Esophagus mucosa (tissue), 1 donor: ENCODE data around the gene TMEM144. TPM values are rescaled to one million over a fixed set of nuclear protein-coding genes. Genes with fewer than 3 reads are reported as not detected.

Experiments used
- ATAC-seq: fragments of 200-7000 bp; cut with Tn5 transposase; one replicate; pipeline ENCODE4 v1.9.1; 2020
- total RNA-seq: library from RNA; stranded (reverse); gene quantifications from one replicate; pipeline ENCODE4 v1.2.4, GENCODE V29; 2023
- donor health status: DM: yes; HTN: yes; CAD: no.

TMEM144 gene
- total RNA-seq, 1 donor from 2014 or later = 8.1 TPM

GRCh38 chr4:158300012-158300411, 89.7 kb downstream of the TMEM144 start:
- ATAC-seq = no peak

- ATAC-seq = no peak
These were observed 92.0 kb downstream of the TMEM144 start for GRCh38 chr4:158302076-158302866.

- no peak for ATAC-seq
These were observed 94.4 kb downstream of the TMEM144 start for GRCh38 chr4:158304694-158305093.

Other genes starting within 250 kb of the TMEM144 start
- gene GASK1B, start 37.5 kb upstream of the TMEM144 start, total RNA-seq = 3.5 TPM